Peyer's patch (tissue), 4 donors: ENCODE data around the gene SPDYE11.

Experiments used
- POLR2A ChIP-seq, 2 donors: fragments of 450-650 bp; IDR thresholded peaks; one replicate each; pipeline ENCODE4 v1.5.1; 2017; ENCODE audit warnings: antibody characterized with exemption in 2 of 2, mild to moderate bottlenecking in 2 of 2, moderate library complexity in 2 of 2
- TF ChIP-seq, protein P1 (sequence below), 6 experiments: fragments of 450-650 bp in 4 of 6; fragments of 200-600 bp in 2 of 6; sonication (generic) in 1 of 6; IDR thresholded peaks; one replicate each; pipeline ENCODE4 v1.5.1; 2017 to 2019; ENCODE audit warnings: antibody characterized with exemption in 6 of 6, mild to moderate bottlenecking in 3 of 6, moderate library complexity in 1 of 6

DNA sequence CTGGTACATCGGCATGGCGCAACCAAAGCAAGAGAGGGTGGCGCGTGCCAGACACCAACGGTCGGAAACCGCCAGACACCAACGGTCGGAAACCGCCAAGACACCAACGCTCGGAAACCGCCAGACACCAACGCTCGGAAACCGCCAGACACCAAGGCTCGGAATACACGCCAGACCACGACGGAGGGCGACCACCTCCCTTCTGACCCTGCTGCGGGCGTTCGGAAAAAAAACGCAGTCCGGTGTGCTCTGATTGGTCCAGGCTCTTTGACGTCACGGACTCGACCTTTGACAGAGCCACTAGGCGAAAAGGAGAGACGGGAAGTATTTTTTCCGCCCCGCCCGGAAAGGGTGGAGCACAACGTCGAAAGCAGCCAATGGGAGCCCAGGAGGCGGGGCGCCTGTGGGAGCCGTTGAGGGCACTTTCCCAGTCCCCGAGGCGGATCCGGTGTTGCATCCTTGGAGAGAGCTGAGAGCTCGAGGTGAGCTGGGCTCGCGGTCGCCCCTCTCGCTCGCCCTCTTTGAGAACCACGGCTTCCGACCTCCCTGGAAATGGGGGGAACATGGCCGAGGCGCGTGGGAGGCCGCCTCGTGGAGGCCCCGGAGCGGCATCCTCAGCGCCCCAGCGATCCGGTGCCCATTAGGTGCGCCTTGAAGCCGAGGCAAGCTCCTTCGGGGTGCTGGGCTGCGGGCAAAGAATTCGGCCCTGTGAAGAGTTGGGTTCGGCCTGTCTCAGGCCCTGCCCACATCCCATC, 51.8 kb downstream of the SPDYE11 start:
- TF ChIP-seq, protein P1, sequence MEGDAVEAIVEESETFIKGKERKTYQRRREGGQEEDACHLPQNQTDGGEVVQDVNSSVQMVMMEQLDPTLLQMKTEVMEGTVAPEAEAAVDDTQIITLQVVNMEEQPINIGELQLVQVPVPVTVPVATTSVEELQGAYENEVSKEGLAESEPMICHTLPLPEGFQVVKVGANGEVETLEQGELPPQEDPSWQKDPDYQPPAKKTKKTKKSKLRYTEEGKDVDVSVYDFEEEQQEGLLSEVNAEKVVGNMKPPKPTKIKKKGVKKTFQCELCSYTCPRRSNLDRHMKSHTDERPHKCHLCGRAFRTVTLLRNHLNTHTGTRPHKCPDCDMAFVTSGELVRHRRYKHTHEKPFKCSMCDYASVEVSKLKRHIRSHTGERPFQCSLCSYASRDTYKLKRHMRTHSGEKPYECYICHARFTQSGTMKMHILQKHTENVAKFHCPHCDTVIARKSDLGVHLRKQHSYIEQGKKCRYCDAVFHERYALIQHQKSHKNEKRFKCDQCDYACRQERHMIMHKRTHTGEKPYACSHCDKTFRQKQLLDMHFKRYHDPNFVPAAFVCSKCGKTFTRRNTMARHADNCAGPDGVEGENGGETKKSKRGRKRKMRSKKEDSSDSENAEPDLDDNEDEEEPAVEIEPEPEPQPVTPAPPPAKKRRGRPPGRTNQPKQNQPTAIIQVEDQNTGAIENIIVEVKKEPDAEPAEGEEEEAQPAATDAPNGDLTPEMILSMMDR (IDR thresholded peaks at IDR 0.05) = peak in 1 of 6 experiments; percentile 7
- TF ChIP-seq POLR2A (IDR thresholded peaks at IDR 0.05) = peak; percentile 65 to 79
